ENCODE data around the gene PHF21A.

- TF ChIP-seq GATA2 (IDR thresholded peaks at IDR 0.05; ENCODE audit: low read depth, low read length) (no peak), GATA3 (IDR thresholded peaks at IDR 0.05; ENCODE audit: low read depth, low read length) (no peak)
These were observed 204.0 kb downstream of the PHF21A start for GRCh38 chr11:45917286-45917622.
